Measurements from ENCODE around the gene DSG4. TPM values are rescaled to one million over a fixed set of nuclear protein-coding genes. Genes with fewer than 3 reads are reported as not detected.
A peak's percentile ranks its signal among the peaks of the same experiment; 100 is the strongest.

Gene DSG4
- polyA plus RNA-seq, 2 of the 4 experiments (the other 2 are of a cell fraction), result 0.03 TPM; not detected in 1

DNA sequence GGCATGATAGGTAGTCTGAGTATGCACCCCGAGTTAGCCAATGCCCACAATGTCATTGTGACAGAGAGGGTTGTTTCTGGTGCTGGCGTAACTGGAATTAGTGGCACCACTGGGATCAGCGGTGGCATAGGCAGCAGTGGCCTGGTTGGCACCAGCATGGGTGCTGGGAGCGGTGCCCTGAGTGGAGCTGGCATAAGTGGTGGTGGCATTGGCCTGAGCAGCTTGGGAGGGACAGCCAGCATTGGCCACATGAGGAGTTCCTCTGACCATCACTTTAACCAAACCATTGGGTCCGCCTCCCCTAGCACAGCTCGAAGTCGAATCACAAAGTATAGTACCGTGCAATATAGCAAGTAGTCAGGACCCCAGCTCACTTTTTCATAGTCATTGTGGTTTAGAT, 21.6 kb upstream of the DSG4 start:
- no peaks in the 10 kb centered on the region for H3K4me1 ChIP-seq
- WGBS (ENCODE audit: missing lambda C conversion rate), result 78% methylated on average over 8 of the region's 8 CpGs
- ChIA-PET CTCF (no interaction called here), POLR2A (no interaction called here)
- no peak overlapping the region for H3K27ac ChIP-seq
- H3K4me3 ChIP-seq, result no peak overlapping the region
- FAIRE-seq (no peak), DNase-seq (ENCODE audit: low read depth in 1 of 2, low spot score in 1 of 2) (no peak), ATAC-seq (no peak)
- no peak overlapping the region for H3K4me2 ChIP-seq
- H3K9me3 ChIP-seq, result no peaks in the 10 kb centered on the region
- TF ChIP-seq POLR2A (IDR thresholded peaks at IDR 0.05; ENCODE audit: low read length) (no peak), POLR2AphosphoS2 (conservative IDR thresholded peaks at IDR 0.05; ENCODE audit: low read length) (no peak), FOXS1 (CRISPR knock-in tag; IDR thresholded peaks at IDR 0.05) (no peak), ZSCAN20 (CRISPR knock-in tag; IDR thresholded peaks at IDR 0.05) (no peak), EHF (CRISPR knock-in tag; IDR thresholded peaks at IDR 0.05) (no peak)

DNA sequence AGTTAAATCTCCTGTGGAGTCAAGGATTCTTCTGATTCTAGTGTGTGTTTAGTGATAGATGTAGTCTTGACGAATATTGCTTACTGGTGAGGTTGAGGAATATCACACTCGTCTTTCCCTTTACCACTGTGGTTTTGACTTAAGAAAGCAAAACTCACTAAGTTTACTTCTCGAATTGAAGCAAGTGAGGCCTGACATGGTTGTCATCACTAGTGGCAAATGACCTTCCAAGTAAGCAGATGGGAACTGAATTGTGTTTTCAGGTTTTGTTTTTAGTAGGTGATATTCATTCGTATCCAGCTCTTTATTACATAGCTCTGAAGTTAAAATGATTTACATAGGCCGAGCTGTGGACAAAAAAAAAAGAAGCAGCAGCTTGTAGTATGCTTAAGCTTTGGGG, 20.6 kb upstream of the DSG4 start:
- TF ChIP-seq KDM5A (IDR thresholded peaks at IDR 0.05), result no peak
- no peak for TF ChIP-seq RARB (CRISPR knock-in tag; IDR thresholded peaks at IDR 0.05)
- TF ChIP-seq MAZ (IDR thresholded peaks at IDR 0.05; ENCODE audit: borderline replicate concordance, low read depth, low read length), result no peak
- no peak for TF ChIP-seq TFCP2L1 (CRISPR knock-in tag; IDR thresholded peaks at IDR 0.05)
- Histone ChIP-seq H3K27ac (no peak overlapping the region), H3K4me1 (no peaks in the 10 kb centered on the region), H3K4me3 (no peak overlapping the region), H3K4me2 (no peak overlapping the region), H3K9me3 (no peaks in the 10 kb centered on the region)
- no peak for DNase-seq (ENCODE audit: low read depth in 1 of 2, low spot score in 1 of 2)
- WGBS (ENCODE audit: missing lambda C conversion rate), result 76% methylated on average over 5 of the region's 5 CpGs
- CTCF ChIA-PET, result no interaction called here
- FAIRE-seq, result no peak
- ATAC-seq, result no peak
- POLR2A ChIA-PET, result no interaction called here

DNA sequence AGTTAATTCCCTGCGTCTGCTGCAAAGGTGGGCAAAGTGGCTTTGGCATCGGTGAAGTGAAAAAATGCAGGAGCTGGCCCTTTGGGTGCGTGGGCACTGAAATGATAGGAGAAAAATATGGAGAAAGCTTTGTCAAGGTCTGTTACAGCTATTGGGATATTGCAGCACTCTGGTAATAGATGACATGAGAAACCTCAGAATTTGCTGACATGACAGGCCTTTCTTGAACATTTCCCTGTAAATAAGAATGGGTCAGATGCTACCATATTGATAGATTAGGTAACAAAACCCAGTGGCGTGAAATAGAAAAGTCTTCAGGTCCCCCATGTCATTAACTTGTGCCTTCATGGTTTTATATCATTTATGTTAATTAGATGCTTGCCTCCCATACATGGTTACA, 12.4 kb upstream of the DSG4 start:
- FAIRE-seq, result no peak
- 86% methylated on average over 4 of the region's 4 CpGs for WGBS (ENCODE audit: missing lambda C conversion rate)
- no peaks in the 10 kb centered on the region for H3K9me3 ChIP-seq
- TF ChIP-seq ELK1 (IDR thresholded peaks at IDR 0.05; ENCODE audit: low read depth, low read length) (no peak), FOSL2 (IDR thresholded peaks at IDR 0.05) (no peak), FOSL2 (CRISPR knock-in tag; IDR thresholded peaks at IDR 0.05) (no peak), MAFK (IDR thresholded peaks at IDR 0.05; ENCODE audit: partially characterized antibody) (peak; percentile 42)
- TF ChIP-seq, protein P1, sequence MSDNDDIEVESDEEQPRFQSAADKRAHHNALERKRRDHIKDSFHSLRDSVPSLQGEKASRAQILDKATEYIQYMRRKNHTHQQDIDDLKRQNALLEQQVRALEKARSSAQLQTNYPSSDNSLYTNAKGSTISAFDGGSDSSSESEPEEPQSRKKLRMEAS (IDR thresholded peaks at IDR 0.05), result no peak
- no peak for ATAC-seq
- CTCF ChIA-PET, result no interaction called here
- no peak overlapping the region for H3K4me3 ChIP-seq
- no peaks in the 10 kb centered on the region for H3K4me1 ChIP-seq
- DNase-seq (ENCODE audit: low read depth in 1 of 2, low spot score in 1 of 2), result no peak
- H3K4me2 ChIP-seq, result no peak overlapping the region
- H3K27ac ChIP-seq, result no peak overlapping the region
- POLR2A ChIA-PET, result no interaction called here

- no peak for TF ChIP-seq ZC3H11A (IDR thresholded peaks at IDR 0.05)
- Histone ChIP-seq H3K4me1 (no peaks in the 10 kb centered on the region), H3K4me2 (no peak overlapping the region), H3K9me3 (no peaks in the 10 kb centered on the region), H3K4me3 (no peak overlapping the region), H3K27ac (no peak overlapping the region)
- FAIRE-seq (no peak), DNase-seq (ENCODE audit: low read depth in 1 of 2, low spot score in 1 of 2) (no peak), ATAC-seq (no peak)
- ChIA-PET POLR2A (no interaction called here), CTCF (no interaction called here)
Measured at GRCh38 chr18:31369478-31369877, 7.1 kb upstream of the DSG4 start.

DNA sequence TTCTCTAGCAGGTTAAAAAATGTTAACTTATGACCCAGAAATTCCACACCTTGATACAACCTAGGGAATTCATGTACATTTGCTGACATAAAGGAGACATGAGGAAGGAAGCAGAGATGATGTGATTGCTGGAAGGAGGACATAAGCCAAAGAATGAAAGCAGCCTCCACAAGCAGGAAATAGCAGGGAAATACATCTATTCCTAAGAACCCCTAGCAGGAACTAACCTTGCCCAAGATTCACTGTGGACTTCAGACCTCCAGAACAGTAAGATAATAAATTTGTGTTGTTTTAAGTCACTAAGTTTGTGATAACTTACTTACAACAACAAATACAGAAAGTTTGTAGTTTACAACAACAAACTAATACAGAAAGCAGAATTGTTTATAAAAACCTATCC, 4.6 kb upstream of the DSG4 start:
- Histone ChIP-seq H3K9me3 (no peaks in the 10 kb centered on the region), H3K27ac (no peak overlapping the region), H3K4me2 (no peak overlapping the region), H3K4me3 (no peak overlapping the region), H3K4me1 (no peaks in the 10 kb centered on the region)
- FAIRE-seq, result no peak
- no peak for DNase-seq (ENCODE audit: low read depth in 1 of 2, low spot score in 1 of 2)
- ChIA-PET CTCF (no interaction called here), POLR2A (no interaction called here)
- ATAC-seq, result no peak
- TF ChIP-seq HMGXB4 (CRISPR knock-in tag; IDR thresholded peaks at IDR 0.05; ENCODE audit: borderline replicate concordance) (no peak), NPAS2 (CRISPR knock-in tag; IDR thresholded peaks at IDR 0.05; ENCODE audit: borderline replicate concordance) (no peak), NFE2L2 (conservative IDR thresholded peaks at IDR 0.05; ENCODE audit: low read length) (no peak), POLR2A (IDR thresholded peaks at IDR 0.05; ENCODE audit: low read length) (no peak), NR3C1 (IDR thresholded peaks at IDR 0.05) (no peak), TP53 (CRISPR knock-in tag; IDR thresholded peaks at IDR 0.05) (no peak), HDAC2 (IDR thresholded peaks at IDR 0.05) (no peak), HEYL (CRISPR knock-in tag; IDR thresholded peaks at IDR 0.05) (no peak), EHMT2 (IDR thresholded peaks at IDR 0.05; ENCODE audit: low read depth) (no peak), CBX8 (IDR thresholded peaks at IDR 0.05) (no peak), FOSL2 (IDR thresholded peaks at IDR 0.05) (no peak), FOSL2 (CRISPR knock-in tag; IDR thresholded peaks at IDR 0.05) (no peak), HOXB13 (CRISPR knock-in tag; IDR thresholded peaks at IDR 0.05; ENCODE audit: low read depth) (no peak), RNF2 (IDR thresholded peaks at IDR 0.05; ENCODE audit: borderline replicate concordance, low read depth) (no peak)
- TF ChIP-seq, protein P2, sequence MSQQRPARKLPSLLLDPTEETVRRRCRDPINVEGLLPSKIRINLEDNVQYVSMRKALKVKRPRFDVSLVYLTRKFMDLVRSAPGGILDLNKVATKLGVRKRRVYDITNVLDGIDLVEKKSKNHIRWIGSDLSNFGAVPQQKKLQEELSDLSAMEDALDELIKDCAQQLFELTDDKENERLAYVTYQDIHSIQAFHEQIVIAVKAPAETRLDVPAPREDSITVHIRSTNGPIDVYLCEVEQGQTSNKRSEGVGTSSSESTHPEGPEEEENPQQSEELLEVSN (IDR thresholded peaks at IDR 0.05; ENCODE audit: borderline replicate concordance, low read depth), result no peak
- TF ChIP-seq, protein P3, sequence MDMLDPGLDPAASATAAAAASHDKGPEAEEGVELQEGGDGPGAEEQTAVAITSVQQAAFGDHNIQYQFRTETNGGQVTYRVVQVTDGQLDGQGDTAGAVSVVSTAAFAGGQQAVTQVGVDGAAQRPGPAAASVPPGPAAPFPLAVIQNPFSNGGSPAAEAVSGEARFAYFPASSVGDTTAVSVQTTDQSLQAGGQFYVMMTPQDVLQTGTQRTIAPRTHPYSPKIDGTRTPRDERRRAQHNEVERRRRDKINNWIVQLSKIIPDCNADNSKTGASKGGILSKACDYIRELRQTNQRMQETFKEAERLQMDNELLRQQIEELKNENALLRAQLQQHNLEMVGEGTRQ (IDR thresholded peaks at IDR 0.05), result no peak
